ENCODE measurements around the gene PTK6. TPM values are rescaled to one million over a fixed set of nuclear protein-coding genes. Genes with fewer than 3 reads are reported as not detected.

The PTK6 gene
- total RNA-seq, 4 donors from 2014 or later = under 0.01 TPM; not detected in 2

DNA sequence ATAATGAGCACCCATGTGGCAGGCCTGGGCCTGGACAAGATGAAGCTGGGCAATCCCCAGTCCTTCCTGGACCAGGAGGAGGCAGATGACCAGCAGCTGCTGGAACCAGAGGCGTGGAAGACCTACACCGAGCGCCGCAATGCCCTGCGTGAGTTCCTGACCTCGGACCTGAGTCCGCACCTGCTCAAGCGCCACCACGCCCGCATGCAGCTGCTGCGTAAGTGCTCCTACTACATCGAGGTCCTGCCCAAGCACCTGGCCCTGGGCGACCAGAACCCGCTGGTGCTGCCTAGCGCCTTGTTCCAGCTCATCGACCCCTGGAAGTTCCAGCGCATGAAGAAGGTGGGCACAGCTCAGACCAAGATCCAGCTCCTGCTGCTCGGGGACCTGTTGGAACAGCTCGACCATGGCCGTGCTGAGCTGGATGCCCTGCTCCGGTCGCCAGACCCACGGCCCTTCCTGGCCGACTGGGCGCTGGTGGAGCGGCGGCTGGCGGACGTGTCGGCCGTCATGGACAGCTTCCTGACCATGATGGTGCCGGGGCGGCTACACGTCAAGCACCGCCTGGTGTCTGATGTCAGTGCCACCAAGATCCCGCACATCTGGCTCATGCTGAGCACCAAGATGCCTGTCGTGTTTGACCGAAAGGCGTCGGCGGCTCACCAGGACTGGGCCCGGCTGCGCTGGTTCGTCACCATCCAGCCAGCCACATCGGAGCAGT, 18.6 kb upstream of the PTK6 start:
- Histone ChIP-seq H3K36me3 (no peaks in the 10 kb centered on the region), H3K4me1 (peaks cover 0 to 8% of the 10 kb centered on the region in 2 donors), H3K4me3 (no peak overlapping the region), H3K27me3 (no peaks in the 10 kb centered on the region), H3K27ac (no peak overlapping the region), H3K9me3 (no peaks in the 10 kb centered on the region)
- no peak for TF ChIP-seq POLR2A (IDR thresholded peaks at IDR 0.05)
- TF ChIP-seq, protein P1, sequence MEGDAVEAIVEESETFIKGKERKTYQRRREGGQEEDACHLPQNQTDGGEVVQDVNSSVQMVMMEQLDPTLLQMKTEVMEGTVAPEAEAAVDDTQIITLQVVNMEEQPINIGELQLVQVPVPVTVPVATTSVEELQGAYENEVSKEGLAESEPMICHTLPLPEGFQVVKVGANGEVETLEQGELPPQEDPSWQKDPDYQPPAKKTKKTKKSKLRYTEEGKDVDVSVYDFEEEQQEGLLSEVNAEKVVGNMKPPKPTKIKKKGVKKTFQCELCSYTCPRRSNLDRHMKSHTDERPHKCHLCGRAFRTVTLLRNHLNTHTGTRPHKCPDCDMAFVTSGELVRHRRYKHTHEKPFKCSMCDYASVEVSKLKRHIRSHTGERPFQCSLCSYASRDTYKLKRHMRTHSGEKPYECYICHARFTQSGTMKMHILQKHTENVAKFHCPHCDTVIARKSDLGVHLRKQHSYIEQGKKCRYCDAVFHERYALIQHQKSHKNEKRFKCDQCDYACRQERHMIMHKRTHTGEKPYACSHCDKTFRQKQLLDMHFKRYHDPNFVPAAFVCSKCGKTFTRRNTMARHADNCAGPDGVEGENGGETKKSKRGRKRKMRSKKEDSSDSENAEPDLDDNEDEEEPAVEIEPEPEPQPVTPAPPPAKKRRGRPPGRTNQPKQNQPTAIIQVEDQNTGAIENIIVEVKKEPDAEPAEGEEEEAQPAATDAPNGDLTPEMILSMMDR (IDR thresholded peaks at IDR 0.05) = no peak
- no peak for DNase-seq
- intact Hi-C loops (cut with DNase I; ENCODE audit: low total_unique reads) = no loop called here

DNA sequence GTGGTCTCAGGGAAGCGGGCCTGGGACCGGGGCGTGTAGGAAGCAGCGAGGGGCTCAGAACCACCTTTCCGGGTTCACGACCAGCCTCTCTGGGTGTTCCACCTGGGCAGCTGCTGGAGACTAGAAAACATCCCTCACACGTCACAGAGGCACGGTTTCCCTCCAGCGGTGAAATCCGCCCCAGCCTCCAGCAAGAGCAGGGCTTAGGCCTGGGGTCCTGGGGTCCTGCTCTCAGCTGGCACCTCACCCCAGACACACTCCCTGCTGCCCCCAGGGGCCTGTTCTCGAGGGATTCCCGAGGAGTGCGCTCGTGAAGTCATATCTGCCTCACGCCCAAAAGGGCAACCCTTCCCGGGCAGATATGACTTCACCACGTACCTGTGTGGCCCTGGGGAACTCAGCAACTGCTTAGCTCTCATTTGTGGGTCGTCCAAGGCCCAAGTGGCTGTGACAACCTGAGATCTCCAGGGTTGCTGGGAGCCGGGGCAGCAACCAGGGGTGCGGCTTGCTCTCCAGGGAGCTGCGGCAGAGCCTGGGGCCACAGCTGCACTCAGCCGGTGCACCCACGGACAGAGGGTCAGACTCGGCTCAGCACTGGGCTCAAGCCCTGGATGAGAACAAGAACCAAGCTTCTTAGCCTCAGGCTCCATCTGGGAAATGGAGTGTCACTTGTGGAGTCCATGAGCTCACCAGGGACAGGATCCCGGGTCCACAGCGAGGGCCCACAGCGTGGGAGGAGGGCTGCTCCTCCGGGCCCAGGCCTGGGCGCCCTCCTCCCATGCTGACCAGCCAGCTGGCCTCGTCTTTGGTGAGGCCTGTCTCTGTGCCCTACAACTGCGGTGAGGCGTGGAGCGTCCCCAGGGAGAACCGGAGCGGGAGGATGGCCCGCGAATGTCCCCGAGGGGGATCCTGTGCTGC, 17.4 kb upstream of the PTK6 start:
- no peaks in the 10 kb centered on the region for H3K36me3 ChIP-seq
- no peaks in the 10 kb centered on the region for H3K27me3 ChIP-seq
- peaks cover 0 to 8% of the 10 kb centered on the region in 2 donors for H3K4me1 ChIP-seq
- no peaks in the 10 kb centered on the region for H3K9me3 ChIP-seq
- peak overlapping the region; percentile 28 to 36 for H3K4me3 ChIP-seq
- TF ChIP-seq, protein P1 (IDR thresholded peaks at IDR 0.05) = no peak
- no peak for TF ChIP-seq POLR2A (IDR thresholded peaks at IDR 0.05)
- no peak for DNase-seq
- no peak overlapping the region for H3K27ac ChIP-seq
- intact Hi-C loops (cut with DNase I; ENCODE audit: low total_unique reads) = no loop called here

GRCh38 chr20:63553933-63554290, 16.7 kb upstream of the PTK6 start, which contains the start of gene FNDC11:
Gene FNDC11 (plus strand): TSS chr20:63554159. CDS start chr20:63555664, 1,505 bp downstream.
- Histone ChIP-seq H3K4me3 (peak within 1 kb of the TSS; percentile 28 to 36), H3K36me3 (no peaks in the 10 kb centered on the region), H3K27ac (no peak within 1 kb of the TSS), H3K27me3 (no peaks in the 10 kb centered on the region), H3K4me1 (peaks cover 0 to 8% of the 10 kb centered on the region in 2 donors), H3K9me3 (no peaks in the 10 kb centered on the region)
- TF ChIP-seq, protein P1 (IDR thresholded peaks at IDR 0.05) = no peak
- peak in 1 of 2 donors; percentile 11 for TF ChIP-seq POLR2A (IDR thresholded peaks at IDR 0.05)
- intact Hi-C loops (cut with DNase I; ENCODE audit: low total_unique reads) = no loop called here
- peak in 1 of 2 donors; percentile 42 for DNase-seq

GRCh38 chr20:63553251-63553932, 16.2 kb upstream of the PTK6 start:
- H3K4me3 ChIP-seq = peak overlapping the region; percentile 28 to 36
- H3K27ac ChIP-seq = no peak overlapping the region
- no peaks in the 10 kb centered on the region for H3K36me3 ChIP-seq
- H3K4me1 ChIP-seq = peaks cover 0 to 8% of the 10 kb centered on the region in 2 donors
- peak; percentile 75 to 84 for DNase-seq
- H3K9me3 ChIP-seq = no peaks in the 10 kb centered on the region
- TF ChIP-seq POLR2A (IDR thresholded peaks at IDR 0.05) = peak in 1 of 2 donors; percentile 41
- TF ChIP-seq, protein P1 (IDR thresholded peaks at IDR 0.05) = no peak
- intact Hi-C loops (cut with DNase I; ENCODE audit: low total_unique reads) = no loop called here
- no peaks in the 10 kb centered on the region for H3K27me3 ChIP-seq
